Measurements from ENCODE around the gene KHDRBS2.

Gene KHDRBS2

DNA sequence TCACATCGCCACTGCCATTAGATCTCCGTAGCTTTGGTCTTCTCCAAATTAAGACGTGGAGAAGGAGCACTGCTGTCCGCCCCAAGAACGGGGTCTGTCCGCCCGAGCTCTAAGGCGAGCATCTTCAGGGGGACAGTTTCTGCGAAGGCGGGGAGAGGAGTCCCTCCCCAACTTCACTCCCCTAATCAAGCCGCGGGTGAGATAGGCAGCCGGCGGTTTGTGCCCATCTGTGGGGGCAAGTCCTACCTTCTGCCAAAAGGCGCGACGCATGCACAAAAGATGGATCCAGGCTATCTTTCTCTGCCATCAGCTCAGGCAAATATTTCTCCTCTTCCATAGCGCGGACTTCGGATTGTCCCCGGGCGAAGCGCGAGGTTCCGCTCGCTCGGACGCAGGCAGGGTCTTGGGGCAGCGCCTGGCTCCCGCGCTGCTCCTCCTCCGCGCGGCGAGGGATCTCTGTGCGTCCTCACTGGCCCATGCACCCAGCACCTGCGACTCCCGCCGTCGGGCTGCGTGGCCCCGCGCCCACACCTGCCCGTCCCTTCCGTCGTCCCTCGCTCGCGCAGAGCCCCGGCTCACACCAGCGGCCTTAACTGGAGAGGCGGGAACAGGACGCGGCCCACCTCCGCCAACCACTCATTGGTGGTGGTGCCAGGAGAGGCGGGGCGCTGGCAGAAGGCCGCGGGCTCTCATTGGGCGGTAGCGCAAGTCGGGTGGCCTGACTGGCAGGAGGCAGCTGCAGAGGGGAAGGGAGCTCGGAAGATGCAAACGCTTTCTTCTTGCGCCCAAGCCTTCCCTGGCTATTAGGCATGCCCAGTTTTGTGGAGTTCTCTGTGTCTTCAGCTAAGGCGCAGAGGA is at the start of gene KHDRBS2:
KHDRBS2 (minus strand) TSS at position 614 of the 858 bp plus-strand sequence.
- DNase-seq = no peak

DNA sequence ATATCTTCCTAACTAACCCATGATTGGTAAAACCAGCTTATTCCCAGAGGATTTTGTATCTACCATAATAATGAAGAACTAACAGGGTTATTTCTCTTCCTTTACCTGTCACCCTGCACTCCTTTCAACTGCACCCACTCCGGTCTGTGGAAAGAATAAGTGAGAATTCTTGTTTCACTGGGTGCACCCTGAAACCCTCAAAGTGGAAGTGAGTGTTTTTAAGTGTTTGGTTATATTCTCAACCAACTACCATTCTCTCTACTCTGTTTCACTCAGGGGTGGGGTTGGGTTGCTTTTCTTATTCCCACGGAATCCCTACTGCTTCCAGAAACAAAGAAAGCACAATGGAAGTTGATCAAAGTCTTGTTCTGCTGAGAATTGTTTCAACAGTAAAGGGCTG is 42.6 kb upstream of the KHDRBS2 start:
- no peak for DNase-seq

DNA sequence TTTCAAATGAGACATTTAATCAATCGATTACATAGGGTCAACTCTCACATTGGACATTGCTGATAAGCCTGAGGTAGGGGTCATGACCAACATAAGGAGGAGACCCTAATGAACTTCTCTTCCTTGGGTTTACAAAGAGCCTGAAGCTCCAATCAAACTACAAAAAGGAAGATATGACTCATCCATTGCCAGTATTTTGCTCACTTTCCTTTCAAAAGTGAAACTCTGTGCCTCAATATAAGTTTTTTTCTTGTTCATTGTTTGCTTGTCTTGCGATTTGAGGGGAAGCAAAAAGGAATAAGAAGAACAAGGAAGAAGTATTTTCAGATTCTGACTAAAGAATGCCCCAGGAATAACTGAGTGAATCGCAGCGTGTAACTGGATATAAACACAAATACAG is 38.8 kb upstream of the KHDRBS2 start:
- DNase-seq = no peak

DNA sequence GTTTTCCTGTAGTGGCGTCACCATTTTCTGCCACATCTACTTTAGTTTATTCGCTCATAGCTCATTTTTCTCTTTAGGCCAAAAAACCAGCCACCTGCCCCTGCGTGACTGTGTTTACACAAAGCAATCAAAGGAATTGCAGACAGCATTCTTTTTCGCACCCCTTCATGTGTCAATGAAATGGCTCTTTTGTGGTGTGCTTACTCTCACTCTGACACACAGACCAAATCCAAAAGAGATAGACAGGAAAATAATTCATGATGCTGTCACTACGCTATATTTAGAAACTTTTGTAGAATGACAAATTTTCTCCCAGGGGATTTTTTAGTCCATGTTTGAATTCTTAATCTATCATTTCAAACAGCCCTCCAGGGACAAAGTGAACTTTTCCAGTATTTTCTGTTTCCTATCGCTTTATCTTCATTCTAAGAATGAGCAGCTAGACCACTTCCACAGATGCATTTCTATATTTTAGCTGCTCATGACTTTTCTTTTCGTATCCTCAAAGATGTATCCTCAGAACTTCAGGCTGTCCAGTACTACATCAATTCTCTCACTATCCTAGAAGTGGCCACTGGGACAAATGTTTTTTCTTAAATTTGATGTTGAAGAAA is 37.9 kb upstream of the KHDRBS2 start:
- no peak for DNase-seq

DNA sequence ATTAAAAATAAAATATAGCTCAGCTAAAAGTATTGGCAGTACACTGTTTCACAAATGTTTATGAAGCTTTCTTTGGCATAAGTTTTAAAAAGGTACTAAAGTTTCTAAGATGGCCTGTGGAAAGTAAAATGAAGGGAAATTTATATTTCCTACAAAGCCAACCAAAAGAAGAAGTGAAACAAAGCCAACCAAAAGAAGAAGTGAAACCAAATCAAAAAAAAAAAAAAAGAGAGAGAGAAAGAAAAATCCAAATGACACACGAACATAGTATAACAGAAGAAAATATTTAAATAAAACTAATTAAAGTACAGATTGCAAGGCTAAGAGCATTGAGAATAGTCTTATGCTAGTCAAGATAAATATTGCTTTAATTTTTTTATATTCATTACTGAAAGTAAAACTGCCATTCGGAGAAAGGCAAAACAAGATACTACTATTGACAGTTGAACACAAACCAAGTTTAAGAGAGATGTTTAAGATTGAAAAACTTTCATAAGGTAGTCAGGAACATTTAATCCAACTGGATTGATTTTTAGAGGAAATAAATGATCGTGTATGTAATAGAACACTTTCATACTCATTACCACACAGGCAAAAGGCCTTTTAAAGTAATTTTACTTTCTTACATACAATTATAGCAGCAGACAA is 12.8 kb upstream of the KHDRBS2 start:
- DNase-seq = no peak

DNA sequence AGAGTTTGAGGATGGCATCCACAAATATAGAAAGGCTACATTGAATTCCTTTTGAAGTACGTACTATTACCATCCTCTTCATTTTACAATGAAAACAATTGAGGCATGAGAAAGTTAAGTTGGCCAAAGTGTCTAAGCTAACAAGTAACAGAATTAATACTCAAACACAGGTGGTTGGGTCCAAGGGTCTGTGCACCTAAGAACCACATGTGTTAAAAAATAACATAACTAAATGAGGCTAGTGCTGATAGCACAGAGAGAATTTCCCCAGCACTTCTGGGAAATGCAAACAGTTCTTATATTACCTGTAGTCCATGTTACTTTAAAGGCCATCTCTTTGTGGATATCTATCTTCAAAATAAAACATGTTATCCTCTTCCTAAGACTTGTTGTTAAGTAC is 10.5 kb upstream of the KHDRBS2 start:
- DNase-seq = no peak

DNA sequence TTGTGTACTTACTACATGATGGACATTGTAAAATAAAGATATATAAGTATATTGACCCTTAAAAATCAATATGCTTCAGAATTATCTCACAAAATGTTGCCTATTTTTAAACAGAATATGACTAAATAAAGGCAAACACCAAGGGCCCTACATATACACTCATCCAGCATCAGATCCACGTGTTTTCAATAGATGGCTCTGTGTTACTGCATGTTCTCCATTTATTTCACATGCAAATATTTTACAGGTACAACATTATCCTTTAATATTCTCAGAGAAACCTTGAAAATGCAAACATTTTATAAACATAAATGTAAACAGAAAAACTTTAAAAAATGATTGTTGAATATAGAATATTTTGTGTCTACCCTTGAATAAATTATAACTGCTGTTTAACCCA is 2.9 kb upstream of the KHDRBS2 start:
- DNase-seq = no peak

DNA sequence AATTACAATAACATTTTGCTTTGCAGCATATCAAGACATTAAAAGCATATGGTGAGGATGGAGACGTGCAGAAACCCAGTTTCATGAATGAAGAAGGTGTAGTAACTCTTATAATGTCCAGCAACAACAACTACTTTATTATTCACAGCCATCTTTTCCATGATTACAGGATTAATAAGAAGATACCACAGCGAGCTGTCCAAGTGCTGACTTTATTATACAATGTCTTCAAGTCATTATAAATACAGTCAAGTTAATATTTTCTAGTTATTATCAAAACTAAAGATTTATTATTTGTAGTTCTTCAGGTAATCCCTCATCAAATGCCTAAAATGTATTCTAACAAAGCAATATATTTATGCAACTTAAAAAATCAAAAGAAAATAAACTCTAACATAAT is 2.5 kb upstream of the KHDRBS2 start:
- DNase-seq = no peak

DNA sequence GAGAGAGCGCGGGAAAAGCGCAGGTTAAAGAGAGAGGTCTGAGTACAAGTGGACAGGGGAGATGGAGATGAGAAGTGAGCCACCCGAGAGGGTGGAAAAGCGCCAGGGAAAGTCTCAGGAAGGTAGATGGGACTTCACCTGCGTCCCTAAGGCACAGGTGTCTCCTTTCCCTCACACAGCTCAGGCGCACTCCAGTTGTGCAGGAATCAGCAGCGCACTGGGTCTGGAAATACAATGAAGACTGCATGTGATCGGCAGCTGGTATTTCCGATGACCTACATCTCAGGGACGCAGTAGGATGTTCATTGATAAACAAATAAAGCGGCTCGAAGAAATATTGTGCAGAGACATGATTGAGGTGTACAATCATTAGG is 432 bp upstream of the KHDRBS2 start:
- no peak for DNase-seq

DNA sequence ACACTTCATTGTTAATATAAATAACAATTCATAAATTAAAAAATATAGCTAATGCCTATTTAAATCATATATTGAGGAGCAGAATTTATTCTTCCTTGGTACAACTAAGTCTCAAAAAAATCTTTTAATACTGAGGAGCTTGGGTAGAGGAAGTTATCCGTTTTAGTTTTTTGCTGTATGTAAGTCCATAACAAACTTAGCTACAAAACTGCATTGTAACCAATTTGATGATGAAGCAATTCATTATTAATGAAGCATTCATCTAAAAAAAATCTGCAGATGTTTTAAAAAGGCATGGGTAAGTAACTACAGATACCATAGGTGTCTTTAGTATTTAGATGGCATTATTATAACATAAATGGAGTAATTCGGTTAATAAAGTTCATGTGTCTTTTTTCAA is 1.3 kb downstream of the KHDRBS2 start:
- DNase-seq = no peak

DNA sequence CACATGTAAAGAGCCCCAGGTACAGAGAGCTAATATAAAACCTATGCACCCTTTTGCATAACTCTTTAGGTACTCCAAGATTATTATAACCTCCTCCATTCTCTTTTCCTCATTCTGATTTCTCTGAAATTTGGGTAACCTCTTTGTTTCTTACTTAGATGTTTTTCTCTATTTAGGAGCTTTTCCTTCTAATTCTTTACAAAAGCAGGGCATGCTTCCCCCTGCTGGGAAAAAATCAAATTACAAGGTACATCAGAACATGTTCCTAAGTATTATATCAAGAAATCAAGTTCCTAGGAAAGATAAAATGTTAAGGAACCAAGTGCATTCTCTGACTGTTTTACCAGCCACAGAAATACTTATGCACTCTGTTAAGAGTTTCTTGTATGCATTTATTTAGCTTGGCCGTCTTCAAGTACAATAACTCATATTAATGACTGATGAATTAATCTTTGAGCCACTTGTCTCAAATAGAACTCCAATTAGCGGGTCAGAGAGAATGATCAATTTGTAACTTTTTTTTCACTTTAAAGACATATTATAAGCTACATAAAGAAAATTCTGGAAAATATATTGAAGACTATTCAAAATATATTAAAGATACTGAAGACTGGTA is 2.1 kb downstream of the KHDRBS2 start:
- no peak for DNase-seq

DNA sequence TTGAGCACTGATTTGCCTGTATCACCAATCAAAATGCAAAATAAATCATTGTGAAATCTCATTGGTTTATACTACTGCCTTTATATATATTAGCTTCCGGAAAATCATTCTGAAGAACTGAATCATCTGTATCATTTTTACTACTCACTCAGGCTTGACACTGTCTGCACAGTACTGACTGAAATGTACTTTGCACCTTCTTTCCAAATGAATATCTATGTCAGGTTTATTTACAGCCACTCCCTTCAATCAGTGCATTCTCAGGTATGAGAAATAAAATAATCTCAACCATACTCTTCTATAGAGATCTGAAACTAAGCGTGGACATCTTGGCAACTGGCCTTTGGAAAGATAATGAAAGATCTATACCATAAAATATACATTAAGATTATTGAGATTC is 2.7 kb downstream of the KHDRBS2 start:
- DNase-seq = no peak

DNA sequence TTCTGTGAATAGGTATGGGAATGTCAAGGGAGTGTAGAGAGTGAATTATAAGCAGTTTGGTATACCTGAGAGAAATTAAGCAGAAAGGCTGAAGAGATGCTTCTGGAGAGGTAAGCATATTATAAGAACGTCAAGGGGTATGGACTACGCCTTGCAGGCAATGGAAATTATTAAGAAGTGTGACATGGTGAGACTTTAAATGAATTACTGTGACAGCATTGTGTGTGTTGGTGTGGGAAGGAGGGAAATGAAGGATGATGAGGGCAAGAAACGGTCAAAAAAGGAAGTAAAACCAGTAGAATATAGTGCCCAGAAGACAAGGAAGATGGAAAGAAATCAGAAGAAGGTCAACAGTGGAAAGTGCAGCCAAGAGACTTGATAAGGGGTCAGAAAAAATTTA is 5.9 kb downstream of the KHDRBS2 start:
- no peak for DNase-seq

DNA sequence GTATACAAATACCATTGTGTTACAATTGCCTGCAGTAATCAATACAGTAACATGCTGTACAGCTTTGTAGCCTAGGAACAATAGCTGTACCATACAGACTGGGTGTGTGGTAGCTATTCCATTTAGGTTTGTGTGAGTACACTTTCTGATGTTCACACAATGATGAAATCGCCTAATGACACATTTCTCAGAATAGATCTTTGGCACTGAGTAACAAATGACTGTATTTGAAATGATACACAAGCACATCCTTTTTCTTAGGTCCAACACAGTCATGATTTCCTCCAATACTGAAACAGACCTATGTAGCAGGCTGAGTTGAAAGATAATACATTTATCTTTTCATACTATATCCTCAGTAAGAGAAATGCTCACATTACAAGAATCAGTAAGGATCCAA is 13.9 kb downstream of the KHDRBS2 start:
- no peak for DNase-seq

DNA sequence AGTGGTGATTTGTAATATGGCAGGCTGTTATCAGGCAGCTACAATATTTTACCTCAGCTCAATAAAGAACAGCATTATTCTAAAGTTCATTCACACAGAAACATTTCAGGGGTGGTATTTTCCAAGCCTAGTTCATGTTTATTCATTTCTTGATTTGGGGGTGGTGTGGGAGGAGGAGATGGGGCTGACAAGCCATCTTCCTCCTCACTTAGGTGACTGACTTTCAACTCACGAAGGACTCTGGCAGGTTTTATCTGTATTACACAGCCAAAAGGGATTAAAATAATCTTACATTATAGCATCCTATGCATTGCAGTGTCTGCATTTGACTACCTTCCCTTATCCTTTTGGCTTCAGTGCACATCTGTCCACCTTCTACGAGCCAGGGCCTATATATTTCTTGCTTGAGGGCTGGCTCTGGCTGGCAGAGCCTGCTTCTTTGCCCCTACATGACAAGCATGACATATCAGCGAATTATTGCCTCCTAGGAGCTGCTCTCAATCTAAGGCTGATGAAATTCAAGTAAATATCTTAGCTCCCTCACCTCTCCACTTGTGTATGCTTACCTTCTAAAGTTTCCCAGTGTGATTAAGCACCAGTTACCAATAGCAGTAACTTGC is 20.0 kb downstream of the KHDRBS2 start:
- no peak for DNase-seq

DNA sequence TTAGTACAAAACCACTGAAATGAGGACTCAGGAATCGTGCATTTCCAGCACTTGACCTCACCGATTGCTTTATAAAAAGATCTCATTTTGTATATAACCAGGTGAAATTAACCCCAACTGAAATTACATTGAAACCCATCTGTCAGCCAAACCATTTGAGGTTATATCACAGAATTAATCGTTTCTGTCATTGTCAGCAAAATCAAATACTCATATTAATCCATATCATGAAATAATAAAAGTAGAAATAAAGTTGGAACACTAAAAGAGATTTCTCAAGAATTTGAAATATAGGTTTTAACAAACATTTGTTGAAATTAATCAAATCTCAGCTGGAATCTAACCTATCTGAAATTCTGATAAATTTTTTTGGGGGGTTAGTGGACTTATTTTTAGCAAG is 23.7 kb downstream of the KHDRBS2 start:
- no peak for DNase-seq

DNA sequence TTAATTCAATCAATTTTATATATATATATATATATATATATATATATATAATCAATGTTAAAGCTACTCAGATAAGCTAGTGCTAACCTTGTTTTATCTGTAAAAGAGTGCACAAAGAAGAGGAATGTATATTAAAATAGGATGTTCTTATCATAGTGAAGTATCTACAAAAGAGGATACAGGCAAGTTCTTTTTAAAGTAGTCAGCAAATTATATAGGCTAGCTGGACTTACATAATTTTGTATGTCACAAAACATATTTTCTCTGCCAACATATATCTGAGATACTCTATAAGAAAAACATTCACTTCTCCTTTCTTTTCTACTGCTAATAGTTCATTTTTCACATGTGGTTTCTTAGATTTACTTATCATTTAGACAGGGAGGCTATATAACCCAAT is 39.9 kb downstream of the KHDRBS2 start:
- no peak for DNase-seq

DNA sequence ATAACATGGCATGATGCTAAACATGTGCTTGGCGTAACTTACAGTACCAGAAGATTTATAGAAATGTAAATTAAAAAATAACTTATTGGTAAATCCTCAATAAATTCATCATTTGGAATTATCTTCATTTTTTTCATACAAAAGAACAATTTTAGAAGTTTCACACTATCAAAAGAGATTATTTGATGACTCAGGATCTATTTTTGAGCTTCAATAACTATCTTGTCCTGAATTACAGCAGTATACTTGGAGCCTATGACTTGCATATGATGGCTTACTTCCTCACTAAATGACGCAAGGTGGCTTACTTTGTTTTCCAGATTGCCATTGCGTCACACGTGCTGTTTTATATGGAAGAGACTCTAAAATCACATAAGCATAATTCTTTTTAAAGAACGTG is 49.2 kb downstream of the KHDRBS2 start:
- no peak for DNase-seq

DNA sequence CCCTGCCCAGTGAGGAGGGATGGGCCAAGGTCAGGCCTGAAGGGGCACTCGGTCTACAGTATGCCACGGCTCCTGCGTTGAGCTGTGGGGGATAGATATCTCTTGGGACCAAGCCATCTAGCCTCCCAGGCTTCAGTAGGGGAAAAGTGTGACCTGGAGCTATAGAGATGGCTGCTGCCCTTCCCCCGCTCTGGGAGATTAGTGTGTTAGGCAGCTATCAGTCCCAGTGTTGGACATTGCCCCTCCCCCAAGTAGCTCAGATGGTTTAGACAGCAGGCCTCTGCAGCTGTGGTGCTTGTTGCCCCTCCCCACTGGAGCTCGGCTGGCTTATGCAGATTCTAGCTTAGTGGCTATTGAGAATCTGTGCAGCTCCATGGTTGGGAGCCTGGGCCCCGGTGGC is 56.8 kb downstream of the KHDRBS2 start:
- no peak for DNase-seq

DNA sequence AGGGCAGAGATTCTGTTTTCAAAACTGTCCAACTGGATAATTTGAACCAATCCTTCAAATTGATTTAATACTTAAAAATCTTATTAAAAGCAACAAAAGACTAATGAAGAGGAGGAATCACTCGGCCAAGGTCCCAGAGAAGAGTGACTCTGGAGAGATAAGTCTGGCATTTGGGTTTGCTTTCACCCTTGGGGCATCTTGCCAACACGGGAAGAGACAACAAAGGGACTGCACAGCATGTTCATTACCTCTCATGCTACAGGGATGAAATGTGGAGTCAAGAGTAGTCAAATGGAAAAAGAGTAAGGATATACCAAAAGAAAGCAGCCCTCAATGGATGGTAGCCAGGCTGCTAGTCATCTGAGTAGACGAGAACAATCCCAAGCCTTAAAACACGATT is 68.2 kb downstream of the KHDRBS2 start:
- DNase-seq = no peak

DNA sequence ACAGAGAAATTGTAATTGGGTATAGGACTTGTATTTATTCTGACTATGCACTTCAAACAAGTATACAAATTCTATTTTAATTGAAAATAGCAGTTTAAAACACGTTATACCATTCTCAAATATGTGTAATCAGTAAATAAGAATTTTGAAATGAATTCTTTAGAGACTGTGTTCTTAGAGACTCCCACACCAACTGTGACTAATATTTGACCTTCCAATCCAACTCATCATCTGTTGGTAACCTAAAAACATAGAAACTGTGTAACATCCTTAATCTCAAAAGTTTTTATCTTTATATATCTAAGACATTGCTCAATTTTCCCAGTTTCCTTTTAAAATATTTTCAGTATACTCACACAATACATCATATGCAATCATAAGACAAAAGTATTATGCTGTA is 83.9 kb downstream of the KHDRBS2 start:
- no peak for DNase-seq

DNA sequence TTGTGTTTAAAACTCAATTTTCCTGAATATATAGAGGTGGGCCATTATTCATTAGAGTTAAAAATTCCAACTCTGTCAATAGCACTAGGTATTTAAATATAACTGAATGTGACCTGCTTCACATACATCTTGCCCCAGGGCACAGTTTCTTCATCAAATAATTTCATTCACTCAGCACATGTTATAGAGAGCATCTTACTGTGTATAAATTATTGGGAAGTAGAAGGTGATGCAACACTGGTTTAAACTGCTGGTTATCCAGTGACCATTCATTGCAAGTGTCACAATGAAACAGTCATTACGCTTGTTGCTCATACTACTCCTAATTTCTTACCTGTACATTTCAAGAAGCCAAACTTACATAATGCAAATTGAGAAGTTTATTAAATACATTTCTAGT is 93.4 kb downstream of the KHDRBS2 start:
- no peak for DNase-seq

DNA sequence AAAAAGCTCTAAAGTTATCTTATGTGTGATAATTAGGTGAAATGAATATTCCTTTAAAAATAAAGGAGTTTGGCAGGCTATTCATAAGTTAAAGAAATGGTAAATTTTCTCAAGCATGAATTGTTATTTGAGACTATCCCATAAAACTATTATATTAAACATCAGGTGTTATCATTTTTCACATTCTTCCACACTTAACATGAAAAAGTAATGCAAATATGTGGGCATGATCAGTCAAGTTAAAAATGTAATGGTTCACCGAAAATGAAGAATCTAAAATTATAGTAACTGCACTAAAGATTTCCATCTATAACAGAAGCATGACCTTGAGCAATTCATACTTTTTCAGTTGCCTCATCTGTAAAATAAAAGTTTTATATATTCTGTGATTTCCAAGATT is 110.8 kb downstream of the KHDRBS2 start:
- DNase-seq = no peak
